Raji (cell line): ENCODE data around the gene IBTK.

Experiments used
- POLR2A ChIP-seq: IDR thresholded peaks from 2 replicates; pipeline ENCODE4 v1.6.1; 2011; ENCODE audit warnings: low read depth, low read length, control low read depth; ENCODE audit not compliant: insufficient read depth

Gene IBTK

DNA sequence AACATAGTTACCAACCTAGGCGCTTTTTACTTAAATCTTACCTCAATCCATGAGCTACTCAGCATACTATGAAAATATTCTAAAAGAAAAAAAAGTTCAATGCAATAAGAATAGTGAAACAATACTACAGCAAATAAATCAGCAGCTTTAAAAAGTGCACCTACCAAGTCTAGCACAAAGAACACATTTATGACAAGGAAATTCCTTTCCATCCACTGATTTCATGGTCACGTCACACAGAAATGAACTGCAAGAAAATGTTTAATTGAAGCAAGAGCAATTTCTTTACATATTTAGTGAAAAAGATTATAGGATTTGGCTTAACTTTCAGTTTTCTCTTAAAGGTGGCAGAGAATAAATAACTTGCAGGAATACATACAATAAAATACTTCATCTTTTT, 36.2 kb downstream of the IBTK start:
- no peak for TF ChIP-seq POLR2A

DNA sequence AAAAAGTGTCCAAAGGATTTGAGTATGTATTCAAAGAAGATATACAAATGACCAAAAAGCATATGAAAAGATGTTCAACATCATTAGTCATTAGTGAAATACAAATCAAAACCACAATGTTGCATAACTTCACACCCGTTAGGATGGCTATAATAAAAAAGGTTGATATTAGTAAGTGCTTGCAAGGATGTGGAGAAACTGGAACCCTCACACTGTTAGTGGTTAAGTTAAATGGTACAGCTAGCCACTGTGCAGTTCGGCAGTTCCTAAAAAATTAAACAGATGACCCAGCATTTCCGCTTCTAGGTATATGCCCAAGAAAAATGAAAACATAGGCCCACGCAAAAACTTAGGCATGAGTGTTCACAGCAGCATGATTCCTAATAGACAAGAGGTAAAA, 38.6 kb downstream of the IBTK start:
- TF ChIP-seq POLR2A: no peak

- TF ChIP-seq POLR2A: no peak
These were observed 41.6 kb downstream of the IBTK start for GRCh38 chr6:82205930-82206392.

- no peak for TF ChIP-seq POLR2A
These were observed 43.5 kb downstream of the IBTK start for GRCh38 chr6:82204020-82204419.

DNA sequence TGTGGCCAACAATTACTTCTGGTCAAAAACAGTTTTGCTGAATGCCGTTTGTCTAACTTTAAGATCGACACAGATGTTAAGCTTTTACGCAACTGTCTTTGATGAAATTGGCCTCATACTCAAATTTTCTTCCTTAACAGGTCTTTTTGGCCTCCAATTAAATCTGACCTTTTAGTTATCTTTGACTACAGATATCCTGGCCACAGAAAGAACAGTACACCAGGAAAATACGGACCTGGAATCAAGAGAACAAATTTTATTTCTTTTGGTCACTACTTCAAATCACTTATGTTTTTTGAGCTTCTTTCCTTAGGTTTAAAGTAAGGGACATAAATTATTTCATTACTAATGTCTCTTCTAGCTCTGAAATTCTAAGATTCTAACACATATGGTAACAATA, 49.8 kb downstream of the IBTK start:
- no peak for TF ChIP-seq POLR2A

DNA sequence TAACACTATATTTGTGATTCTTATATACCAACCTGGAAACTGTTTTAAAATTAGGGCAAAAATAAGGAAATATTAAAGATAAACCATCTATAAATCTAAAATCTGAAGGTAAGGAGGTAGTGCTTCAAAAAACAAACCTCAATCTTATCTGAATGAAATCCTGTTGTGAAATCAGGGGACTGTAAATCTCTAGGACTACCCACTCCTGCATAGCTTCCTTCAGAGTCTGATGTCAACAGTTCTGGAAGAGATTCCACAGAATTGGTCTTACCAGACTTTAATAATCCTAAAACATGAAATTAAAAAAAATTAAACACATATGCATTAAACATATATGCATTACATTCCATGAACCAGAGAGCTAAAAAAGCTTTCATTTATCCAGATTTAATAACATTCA, 51.4 kb downstream of the IBTK start:
- no peak for TF ChIP-seq POLR2A

- no peak for TF ChIP-seq POLR2A
These were observed 51.9 kb downstream of the IBTK start for GRCh38 chr6:82195619-82196018.

DNA sequence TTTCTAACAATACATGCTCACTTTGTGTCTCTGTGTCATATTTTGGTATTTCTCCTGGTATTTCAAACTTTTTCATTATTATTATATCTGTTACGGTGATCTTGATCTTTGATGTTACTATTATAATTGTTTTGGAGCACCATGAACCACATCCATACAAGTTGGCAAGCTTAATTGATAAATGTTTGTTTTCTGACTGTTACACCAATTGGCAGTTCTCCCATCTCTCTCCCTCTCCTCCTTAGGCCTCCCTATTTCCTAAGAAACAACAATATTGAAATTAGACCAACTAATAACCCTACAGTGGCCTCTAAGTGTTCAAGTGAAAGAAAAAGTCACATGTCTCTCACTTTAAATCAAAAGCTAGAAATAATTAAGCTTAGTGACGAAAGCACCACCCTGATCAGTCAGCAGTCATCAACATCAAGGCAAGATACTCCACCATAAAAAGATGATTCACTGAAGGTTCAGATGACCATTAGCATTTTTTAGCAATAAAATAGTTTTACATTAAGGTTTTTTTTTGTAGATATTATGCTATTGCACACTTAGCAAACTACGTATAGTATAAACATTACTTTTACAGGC, 61.5 kb downstream of the IBTK start:
- TF ChIP-seq POLR2A: no peak

- TF ChIP-seq POLR2A: no peak
These were observed 63.8 kb downstream of the IBTK start for GRCh38 chr6:82183642-82184282.

GRCh38 chr6:82182756-82183155, 64.8 kb downstream of the IBTK start:
- TF ChIP-seq POLR2A: no peak

GRCh38 chr6:82179415-82179814, 68.1 kb downstream of the IBTK start:
- no peak for TF ChIP-seq POLR2A

DNA sequence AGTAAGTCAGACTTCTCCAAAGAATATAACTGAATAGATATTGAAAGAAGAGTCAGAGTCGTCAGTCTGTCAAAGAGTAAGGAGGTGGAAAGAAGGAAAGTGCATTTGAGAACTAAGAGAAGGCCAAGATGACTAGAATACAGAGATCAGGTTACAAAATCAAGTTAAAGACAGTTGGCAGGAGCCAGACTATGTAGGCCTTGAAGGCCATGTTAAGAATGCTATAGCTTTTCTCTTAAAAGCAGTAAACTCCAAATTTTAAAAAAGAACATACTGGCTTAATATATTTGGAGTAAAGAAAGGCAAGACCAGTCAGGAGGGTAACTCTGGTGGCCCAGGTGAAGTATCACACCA, 68.8 kb downstream of the IBTK start:
- no peak for TF ChIP-seq POLR2A

DNA sequence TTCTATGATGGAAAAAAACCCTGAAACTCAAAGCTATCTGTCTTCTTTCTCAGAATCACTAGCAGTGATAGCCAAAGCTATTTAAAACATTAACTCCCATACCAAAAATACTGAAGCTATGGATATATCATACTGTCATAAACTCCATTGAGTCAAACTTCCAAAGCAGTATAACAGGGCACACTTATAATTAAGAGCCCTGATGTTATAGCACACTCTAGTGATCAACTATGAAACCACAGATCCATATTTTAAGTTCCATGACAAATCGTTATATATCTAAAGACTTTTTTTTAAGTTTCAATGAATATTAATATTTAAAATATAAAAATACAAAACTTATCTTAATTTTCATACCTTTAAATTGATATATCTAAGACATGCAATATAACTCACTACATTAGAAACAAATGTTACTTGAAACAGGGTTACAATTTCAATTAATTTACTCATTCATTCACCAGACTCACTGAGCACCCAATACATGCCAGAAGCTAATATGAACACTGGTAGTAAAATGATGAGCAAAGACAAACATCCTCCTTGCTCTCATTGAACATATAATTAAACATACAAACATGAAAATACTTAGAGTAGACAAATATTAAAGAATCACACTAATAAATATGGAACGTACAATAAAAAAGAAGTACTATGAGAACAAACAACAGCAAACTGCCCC, 69.3 kb downstream of the IBTK start:
- TF ChIP-seq POLR2A: no peak

DNA sequence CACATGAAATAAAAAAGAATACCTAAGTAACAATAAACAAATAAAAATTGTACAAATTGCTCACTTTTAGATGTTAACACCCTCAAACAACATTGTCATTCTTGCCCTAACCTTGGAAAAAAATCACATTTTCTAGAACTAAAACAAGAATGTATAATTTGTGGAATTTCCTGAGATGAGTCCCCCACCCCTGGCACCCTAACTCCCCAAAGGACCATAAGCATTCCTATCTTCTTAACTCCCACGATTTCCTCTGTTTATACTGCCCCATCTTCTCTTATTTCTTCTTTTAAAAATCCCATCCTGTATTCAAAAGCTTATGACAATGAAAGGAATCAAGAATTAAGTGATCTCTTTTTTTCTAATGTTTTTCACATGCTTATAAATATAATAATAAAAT, 70.9 kb downstream of the IBTK start:
- no peak for TF ChIP-seq POLR2A

GRCh38 chr6:82172594-82172993, 75.0 kb downstream of the IBTK start:
- TF ChIP-seq POLR2A: no peak

- no peak for TF ChIP-seq POLR2A
These were observed 78.2 kb downstream of the IBTK start for GRCh38 chr6:82169138-82169876.
